ENCODE measurements around the gene AQP6. TPM values are rescaled to one million over a fixed set of nuclear protein-coding genes. Genes with fewer than 3 reads are reported as not detected.

The AQP6 gene
- total and polyA plus RNA-seq, 2 donors from 2014 or later, result 12.0 to 74.1 TPM

- peaks cover 3 to 31% (median 12%) of the 10 kb centered on the region in 3 donors for H3K4me1 ChIP-seq (ENCODE audit: control insufficient read depth in 2 of 3, insufficient read depth in 2 of 3, low read depth in 1 of 3, low read length in 3 of 3)
- no peaks in the 10 kb centered on the region for H3K9me3 ChIP-seq (ENCODE audit: control insufficient read depth in 2 of 3, insufficient read depth in 1 of 3, low read length in 3 of 3)
- intact Hi-C loops (cut with DNase I), result no loop called here
- no peak overlapping the region for H3K4me3 ChIP-seq (ENCODE audit: low read length in 3 of 3)
- H3K27ac ChIP-seq (ENCODE audit: low read depth in 2 of 2, low read length in 2 of 2), result peak overlapping the region; percentile 24 to 44
- FAIRE-seq (no peak), DNase-seq (no peak)
- H3K9ac ChIP-seq (ENCODE audit: low read length in 3 of 3), result no peak overlapping the region
- H3K36me3 ChIP-seq (ENCODE audit: control insufficient read depth in 2 of 3, insufficient read depth in 3 of 3, low read length in 3 of 3), result no peaks in the 10 kb centered on the region
- no peaks in the 10 kb centered on the region for H3K27me3 ChIP-seq (ENCODE audit: control insufficient read depth, insufficient read depth, low read length)
- no peak for TF ChIP-seq CTCF (IDR thresholded peaks at IDR 0.05; ENCODE audit: borderline replicate concordance, extremely low read depth, insufficient read depth)
Measured at GRCh38 chr12:49980501-49981349, 8.0 kb downstream of the AQP6 start.

GRCh38 chr12:49982246-49983087, 9.7 kb downstream of the AQP6 start:
- no peak for DNase-seq
- H3K9me3 ChIP-seq (ENCODE audit: control insufficient read depth in 2 of 3, insufficient read depth in 1 of 3, low read length in 3 of 3), result no peaks in the 10 kb centered on the region
- no peak overlapping the region for H3K4me3 ChIP-seq (ENCODE audit: low read length in 3 of 3)
- no peaks in the 10 kb centered on the region for H3K36me3 ChIP-seq (ENCODE audit: control insufficient read depth in 2 of 3, insufficient read depth in 3 of 3, low read length in 3 of 3)
- peak overlapping the region in 1 of 3 donors; percentile 8 for H3K9ac ChIP-seq (ENCODE audit: low read length in 3 of 3)
- H3K27me3 ChIP-seq (ENCODE audit: control insufficient read depth, insufficient read depth, low read length), result no peaks in the 10 kb centered on the region
- no peak for TF ChIP-seq CTCF (IDR thresholded peaks at IDR 0.05; ENCODE audit: borderline replicate concordance, extremely low read depth, insufficient read depth)
- H3K27ac ChIP-seq (ENCODE audit: low read depth in 2 of 2, low read length in 2 of 2), result peak overlapping the region in 1 of 2 donors; percentile 14
- no peak for FAIRE-seq
- peaks cover 3 to 34% (median 12%) of the 10 kb centered on the region in 3 donors for H3K4me1 ChIP-seq (ENCODE audit: control insufficient read depth in 2 of 3, insufficient read depth in 2 of 3, low read depth in 1 of 3, low read length in 3 of 3)
- intact Hi-C loops (cut with DNase I), result no loop called here

- H3K4me3 ChIP-seq (ENCODE audit: low read length in 3 of 3), result no peak overlapping the region
- no peak overlapping the region for H3K27ac ChIP-seq (ENCODE audit: low read depth in 2 of 2, low read length in 2 of 2)
- H3K27me3 ChIP-seq (ENCODE audit: control insufficient read depth, insufficient read depth, low read length), result no peaks in the 10 kb centered on the region
- H3K4me1 ChIP-seq (ENCODE audit: control insufficient read depth in 2 of 3, insufficient read depth in 2 of 3, low read depth in 1 of 3, low read length in 3 of 3), result peaks cover 3 to 27% (median 19%) of the 10 kb centered on the region in 3 donors
- no peak for TF ChIP-seq CTCF (IDR thresholded peaks at IDR 0.05; ENCODE audit: borderline replicate concordance, extremely low read depth, insufficient read depth)
- H3K9me3 ChIP-seq (ENCODE audit: control insufficient read depth in 2 of 3, insufficient read depth in 1 of 3, low read length in 3 of 3), result no peaks in the 10 kb centered on the region
- peak in 3 of 5 donors; percentile 54 to 92 (median 72) for DNase-seq
- H3K36me3 ChIP-seq (ENCODE audit: control insufficient read depth in 2 of 3, insufficient read depth in 3 of 3, low read length in 3 of 3), result no peaks in the 10 kb centered on the region
- intact Hi-C loops (cut with DNase I), result no loop called here
- FAIRE-seq, result no peak
- peak overlapping the region in 1 of 3 donors; percentile 36 for H3K9ac ChIP-seq (ENCODE audit: low read length in 3 of 3)
Measured at GRCh38 chr12:49983892-49984291, 11.1 kb downstream of the AQP6 start.

Data from kidney (tissue), 14 donors.